Upper lobe of left lung (tissue), 6 donors: ENCODE results near the gene PROSER3. TPM values are rescaled to one million over a fixed set of nuclear protein-coding genes. Genes with fewer than 3 reads are reported as not detected.
"Not testable (repeated sequence)": the region's sequence is repeated elsewhere in the genome, so short reads cannot be mapped to it uniquely, and the experiment has no call there.

Experiments used
- ATAC-seq, 2 donors: fragments of 200-7000 bp; cut with Tn5 transposase; one replicate each; pipeline ENCODE4 v1.9.1; 2022; ENCODE audit warnings: mild to moderate bottlenecking in 2 of 2, moderate library complexity in 2 of 2; ENCODE audit not compliant: low FRiP score in 2 of 2
- DNase-seq, 2 donors: peaks; one replicate each; pipeline ENCODE4 v3.0.0-alpha.2; 2019 to 2020
- H3K27ac ChIP-seq, 4 donors: fragments of 200-600 bp; sonication (generic); one replicate each; pipeline ENCODE4 v1.5.1; 2016 to 2019
- H3K27me3 ChIP-seq, 4 donors: fragments of 200-600 bp; sonication (generic); one replicate each; pipeline ENCODE4 v1.5.1; 2017 to 2019
- H3K36me3 ChIP-seq, 4 donors: fragments of 200-600 bp; sonication (generic); one replicate each; pipeline ENCODE4 v1.5.1; 2016 to 2019
- H3K4me1 ChIP-seq, 4 donors: fragments of 200-600 bp; sonication (generic); one replicate each; pipeline ENCODE4 v1.5.1; 2018 to 2019
- H3K4me3 ChIP-seq, 4 donors: fragments of 200-600 bp; sonication (generic); one replicate each; pipeline ENCODE4 v1.5.1; 2017 to 2019; ENCODE audit warnings: mild to moderate bottlenecking in 2 of 4, moderate library complexity in 1 of 4
- H3K9me3 ChIP-seq, 4 donors: fragments of 200-600 bp; sonication (generic); one replicate each; pipeline ENCODE4 v1.5.1; 2018 to 2019
- CTCF ChIP-seq, 6 experiments: fragments of 450-650 bp in 4 of 6; fragments of 200-600 bp in 2 of 6; sonication (generic) in 2 of 6; IDR thresholded peaks; one replicate each; pipeline ENCODE4 v1.5.1; 2016 to 2019; ENCODE audit warnings: antibody characterized with exemption in 6 of 6
- EP300 ChIP-seq, 4 donors: sonication (generic); formaldehyde crosslinking; IDR thresholded peaks; one replicate each; pipeline ENCODE4 v1.5.1; 2017; ENCODE audit warnings: antibody characterized with exemption in 4 of 4, control low read depth in 2 of 4
- POLR2A ChIP-seq, 4 donors: fragments of 450-650 bp; IDR thresholded peaks; one replicate each; pipeline ENCODE4 v1.5.1; 2016 to 2017; ENCODE audit warnings: antibody characterized with exemption in 4 of 4, mild to moderate bottlenecking in 2 of 4
- POLR2AphosphoS5 ChIP-seq, 2 donors: sonication (generic); formaldehyde crosslinking; IDR thresholded peaks; one replicate each; pipeline ENCODE4 v1.5.1; 2017; ENCODE audit warnings: antibody characterized with exemption in 2 of 2
- WGBS, 2 donors: methylation state at CpG; one replicate each; pipeline ENCODE4 v1.1.5; 2017 to 2018; 5-methylcytosine and 5-hydroxymethylcytosine counted together
- total RNA-seq, 6 donors: library from RNA; depleted of rRNA in 4 of 6; stranded (reverse); fragments of >200 nt in 4 of 6; gene quantifications; one replicate each; pipeline versions ENCODE4 v1.1.0 to v1.2.1, GENCODE V29; 2016 to 2021
- donor health status: DM: no; HTN: no; CAD: no; lungs with moderate emphysema.
- donor health status: DM: no; HTN: yes; CAD: no; lungs with severe emphysema.

The PROSER3 gene
- total RNA-seq, 6 donors from 2014 or later = 13.8 to 32.5 (median 19.5) TPM

- peaks cover 0 to 61% (median 34%) of the 10 kb centered on the region in 4 donors for H3K36me3 ChIP-seq
- DNase-seq = no peak
- TF ChIP-seq CTCF (IDR thresholded peaks at IDR 0.05) (no peak), POLR2A (IDR thresholded peaks at IDR 0.05) (no peak), EP300 (IDR thresholded peaks at IDR 0.05) (no peak)
Measured at GRCh38 chr19:35766571-35767104, 8.7 kb downstream of the PROSER3 start.

GRCh38 chr19:35767288-35768081, 9.5 kb downstream of the PROSER3 start:
- no peaks in the 10 kb centered on the region for H3K9me3 ChIP-seq
- no peak for TF ChIP-seq POLR2AphosphoS5 (IDR thresholded peaks at IDR 0.05)
- TF ChIP-seq EP300 (IDR thresholded peaks at IDR 0.05) = no peak
- no peak for TF ChIP-seq POLR2A (IDR thresholded peaks at IDR 0.05)
- TF ChIP-seq CTCF (IDR thresholded peaks at IDR 0.05) = no peak
- WGBS, 2 donors = 72 to 84% methylated on average over 19 to 29 of the region's 34 CpGs
- no peaks in the 10 kb centered on the region for H3K27me3 ChIP-seq
- no peaks in the 10 kb centered on the region for H3K4me1 ChIP-seq
- no peak overlapping the region for H3K4me3 ChIP-seq
- DNase-seq (peak in 1 of 2 donors; percentile 80), ATAC-seq (peak; percentile 35 to 56)
- no peak overlapping the region for H3K27ac ChIP-seq
- H3K36me3 ChIP-seq = peaks cover 0 to 53% (median 27%) of the 10 kb centered on the region in 4 donors

More at GRCh38 chr19:35766571-35767104, 8.7 kb downstream of the PROSER3 start:
- peak in 1 of 2 donors; percentile 7 for ATAC-seq
- no peaks in the 10 kb centered on the region for H3K4me1 ChIP-seq
- 97 to 100% methylated on average over 2 to 10 of the region's 11 CpGs for WGBS, 2 donors
- no peak overlapping the region for H3K4me3 ChIP-seq
- H3K27ac ChIP-seq = no peak overlapping the region
- H3K9me3 ChIP-seq = no peaks in the 10 kb centered on the region
- no peaks in the 10 kb centered on the region for H3K27me3 ChIP-seq

GRCh38 chr19:35768082-35768421, 10.1 kb downstream of the PROSER3 start:
- no peaks in the 10 kb centered on the region for H3K9me3 ChIP-seq
- H3K4me3 ChIP-seq = no peak overlapping the region
- no peaks in the 10 kb centered on the region for H3K4me1 ChIP-seq
- ATAC-seq (no peak), DNase-seq (no peak)
- no peak overlapping the region for H3K27ac ChIP-seq
- TF ChIP-seq EP300 (IDR thresholded peaks at IDR 0.05) (no peak), CTCF (IDR thresholded peaks at IDR 0.05) (no peak), POLR2AphosphoS5 (IDR thresholded peaks at IDR 0.05) (no peak)
- 80 to 88% methylated on average over 9 to 15 of the region's 15 CpGs for WGBS, 2 donors
- peaks cover 0 to 50% (median 25%) of the 10 kb centered on the region in 4 donors for H3K36me3 ChIP-seq
- no peaks in the 10 kb centered on the region for H3K27me3 ChIP-seq

GRCh38 chr19:35772362-35772761, 14.4 kb downstream of the PROSER3 start:
- H3K4me3 ChIP-seq, H3K36me3 ChIP-seq, DNase-seq, ATAC-seq, H3K27ac ChIP-seq, H3K9me3 ChIP-seq, H3K27me3 ChIP-seq: not testable (repeated sequence)
- peaks cover 10 to 20% (median 14%) of the 10 kb centered on the region in 4 donors for H3K4me1 ChIP-seq
- WGBS, 2 donors = 94 to 98% methylated on average over 5 of the region's 5 CpGs

- TF ChIP-seq EP300 (IDR thresholded peaks at IDR 0.05) (no peak), POLR2AphosphoS5 (IDR thresholded peaks at IDR 0.05) (no peak), POLR2A (IDR thresholded peaks at IDR 0.05) (no peak), CTCF (IDR thresholded peaks at IDR 0.05) (no peak)
- Histone ChIP-seq H3K4me1 (peaks cover 10 to 20% (median 14%) of the 10 kb centered on the region in 4 donors), H3K27ac (no peak overlapping the region), H3K36me3 (peaks cover 0 to 1% (median under 1%) of the 10 kb centered on the region in 4 donors), H3K4me3 (no peak overlapping the region), H3K9me3 (no peaks in the 10 kb centered on the region), H3K27me3 (no peaks in the 10 kb centered on the region)
- no peak for DNase-seq
- WGBS, 2 donors = 54 to 65% methylated on average over 9 of the region's 9 CpGs
- ATAC-seq = no peak
Measured at GRCh38 chr19:35773020-35773806, 15.2 kb downstream of the PROSER3 start.
